IMR-90 (cell line): ENCODE data around the gene CDKN3. TPM values are rescaled to one million over a fixed set of nuclear protein-coding genes. Genes with fewer than 3 reads are reported as not detected.

Experiments
- ATAC-seq: fragments of 200-7000 bp; cut with Tn5 transposase; 2 replicates; pipeline ENCODE4 v1.9.1; 2020; ENCODE audit warnings: low read depth, mild to moderate bottlenecking, moderate library complexity
- BruUV-seq: library from RNA; stranded (reverse); fragments of 400-500 nt; replicated peaks from 2 replicates; lab custom pipeline; 2021; lab: Mats Ljungman, UMichigan
- CTCF ChIA-PET: fragments of 300-600 bp; formaldehyde crosslinking; extraction: SDS; loops from one replicate; lab custom pipeline; 2021; ENCODE audit warnings: antibody characterized with exemption; lab: Yijun Ruan, JAX
- POLR2A ChIA-PET: fragments of 300-600 bp; sonication (Branson Sonifier 250); formaldehyde crosslinking; loops from one replicate; lab custom pipeline; 2022; ENCODE audit warnings: antibody characterized with exemption; ENCODE audit not compliant: unreplicated experiment; lab: Charles Lee
- DNase-seq: peaks from one replicate; pipeline ENCODE4 v3.0.0; 2013
- H2AFZ ChIP-seq: replicated peaks from 2 replicates; pipeline ENCODE3; 2013; ENCODE audit warnings: low read length, mild to moderate bottlenecking; ENCODE audit not compliant: poor library complexity
- H2AK5ac ChIP-seq: 2 replicates; pipeline ENCODE4 v1.6.1; 2013; ENCODE audit warnings: low read depth, low read length, inconsistent platforms
- H2AK9ac ChIP-seq: replicated peaks from 2 replicates; pipeline ENCODE3; 2013; ENCODE audit warnings: mild to moderate bottlenecking, low read depth, low read length, moderate library complexity; ENCODE audit not compliant: poor library complexity
- H2BK120ac ChIP-seq: 2 replicates; pipeline ENCODE4 v1.6.1; 2013; ENCODE audit warnings: low read depth, low read length, inconsistent platforms
- H2BK15ac ChIP-seq: 3 replicates; pipeline ENCODE4 v1.6.1; 2013; ENCODE audit warnings: low read depth, low read length, inconsistent platforms
- H2BK20ac ChIP-seq: 2 replicates; pipeline ENCODE4 v1.6.1; 2013; ENCODE audit warnings: low read depth, mild to moderate bottlenecking, inconsistent platforms, low read length, moderate library complexity
- H2BK5ac ChIP-seq: 2 replicates; pipeline ENCODE4 v1.6.1; 2013; ENCODE audit warnings: mild to moderate bottlenecking, low read depth, low read length, inconsistent platforms; ENCODE audit not compliant: poor library complexity, severe bottlenecking
- H3K14ac ChIP-seq: replicated peaks from 2 replicates; pipeline ENCODE4 v1.6.1; 2013; ENCODE audit warnings: low read depth, low read length, inconsistent platforms
- H3K18ac ChIP-seq: 2 replicates; pipeline ENCODE4 v1.6.1; 2013; ENCODE audit warnings: low read depth, low read length, control low read depth
- H3K23ac ChIP-seq: 2 replicates; pipeline ENCODE4 v1.6.1; 2013; ENCODE audit warnings: low read depth, low read length, inconsistent platforms
- H3K27ac ChIP-seq: 2 replicates; pipeline ENCODE4 v1.5.1; 2013; ENCODE audit warnings: mild to moderate bottlenecking, control low read depth, low read length; ENCODE audit not compliant: insufficient read depth
- H3K27me3 ChIP-seq: 2 replicates; pipeline ENCODE4 v1.6.1; 2013; ENCODE audit warnings: low read length; ENCODE audit not compliant: control insufficient read depth, insufficient read depth
- H3K36me3 ChIP-seq: 2 replicates; pipeline ENCODE4 v1.6.1; 2013; ENCODE audit warnings: low read length, mixed read lengths; ENCODE audit not compliant: control insufficient read depth, insufficient read depth
- H3K4ac ChIP-seq: 2 replicates; pipeline ENCODE4 v1.6.1; 2013; ENCODE audit warnings: low read depth, low read length, inconsistent platforms
- H3K4me1 ChIP-seq: 2 replicates; pipeline ENCODE4 v1.6.1; 2013; ENCODE audit warnings: low read length, mixed read lengths; ENCODE audit not compliant: control insufficient read depth, insufficient read depth
- H3K4me2 ChIP-seq: 2 replicates; pipeline ENCODE4 v1.6.1; 2013; ENCODE audit warnings: low read depth, mild to moderate bottlenecking, control low read depth, low read length, moderate library complexity
- H3K4me3 ChIP-seq: 2 replicates; pipeline ENCODE4 v1.5.1; 2013; ENCODE audit warnings: low read depth, mild to moderate bottlenecking, control low read depth, low read length, moderate library complexity; ENCODE audit not compliant: insufficient read depth
- H3K56ac ChIP-seq: 2 replicates; pipeline ENCODE4 v1.6.1; 2013; ENCODE audit warnings: low read length, inconsistent platforms; ENCODE audit not compliant: insufficient read depth; ENCODE audit errors: extremely low read depth
- H3K79me1 ChIP-seq, 2 experiments: 2 replicates each; pipeline ENCODE4 v1.6.1; 2013; ENCODE audit warnings: low read length in 2 of 2, inconsistent platforms in 1 of 2, low read depth in 1 of 2
- H3K9ac ChIP-seq: 2 replicates; pipeline ENCODE4 v1.6.1; 2013; ENCODE audit warnings: low read depth, low read length, control low read depth
- H3K9me1 ChIP-seq: 2 replicates; pipeline ENCODE4 v1.6.1; 2013; ENCODE audit warnings: low read length, inconsistent platforms; ENCODE audit not compliant: insufficient read depth
- H3K9me3 ChIP-seq: 2 replicates; pipeline ENCODE4 v1.6.1; 2013; ENCODE audit warnings: low read length; ENCODE audit not compliant: control insufficient read depth, insufficient read depth
- H4K20me1 ChIP-seq: 2 replicates; pipeline ENCODE4 v1.6.1; 2013; ENCODE audit warnings: low read length, inconsistent platforms; ENCODE audit not compliant: insufficient read depth
- H4K5ac ChIP-seq: 2 replicates; pipeline ENCODE4 v1.6.1; 2013; ENCODE audit warnings: mild to moderate bottlenecking, low read depth, low read length, control low read depth
- H4K8ac ChIP-seq, 2 experiments: 2 replicates each; pipeline ENCODE4 v1.6.1; 2013; ENCODE audit warnings: low read depth in 2 of 2, low read length in 2 of 2, control low read depth in 1 of 2, inconsistent platforms in 1 of 2
- H4K91ac ChIP-seq: 2 replicates; pipeline ENCODE4 v1.6.1; 2013; ENCODE audit warnings: low read depth, low read length, inconsistent platforms; ENCODE audit not compliant: insufficient read depth
- BHLHE40 ChIP-seq: fragments of 150-350 bp; IDR thresholded peaks from 2 replicates; pipeline ENCODE4 v1.6.1; 2016; ENCODE audit warnings: mild to moderate bottlenecking, low read depth, low read length
- FOS ChIP-seq: fragments of 150-350 bp; IDR thresholded peaks from 2 replicates; pipeline ENCODE4 v1.6.1; 2016; ENCODE audit warnings: low read depth, low read length
- MAFK ChIP-seq: IDR thresholded peaks from 2 replicates; pipeline ENCODE4 v1.6.1; 2012; ENCODE audit warnings: low read depth, low read length, improper control_type of control experiment
- NFE2L2 ChIP-seq: fragments of 150-350 bp; IDR thresholded peaks from 2 replicates; pipeline ENCODE4 v1.6.1; 2016; ENCODE audit warnings: low read depth, mild to moderate bottlenecking, low read length
- WGBS, 2 experiments: methylation state at CpG; one replicate each; pipeline versions ENCODE4 v1.1.5 to v1.1.7; 2013; ENCODE audit warnings: missing lambda C conversion rate in 2 of 2; ENCODE audit not compliant: insufficient read length in 1 of 2; ENCODE audit errors: extremely low coverage in 2 of 2; 5-methylcytosine and 5-hydroxymethylcytosine counted together
- dilution Hi-C: fragments of 300-500 bp; cut with HindIII; formaldehyde crosslinking; loops from one replicate; pipeline ENCODE4 v1.14.3; 2018; ENCODE audit warnings: low sequenced_read_pairs; ENCODE audit not compliant: unreplicated experiment
- in situ Hi-C: fragments of 300-500 bp; cut with MboI; formaldehyde crosslinking; loops from 3 replicates; pipeline ENCODE4 v1.14.3; 2019; ENCODE audit warnings: low sequenced_read_pairs, inconsistent platforms, mixed read lengths
- intact Hi-C: fragments of 100-400 bp; cut with micrococcal nuclease; formaldehyde crosslinking; loops from 2 replicates; pipeline ENCODE4 v1.10.0; 2022
- polyA plus RNA-seq, 3 experiments: library from polyadenylated mRNA; depleted of rRNA; stranded (reverse); fragments of >200 nt; gene quantifications; 2 replicates each; pipeline ENCODE4 v1.2.3, GENCODE V29; 2012; ENCODE audit warnings: low replicate concordance in 1 of 3
- total RNA-seq: library from RNA; depleted of rRNA; stranded (reverse); fragments of >200 nt; gene quantifications from 2 replicates; pipeline ENCODE4 v1.2.3, GENCODE V29; 2012
- TF ChIP-seq, protein P1 (sequence below): fragments of 150-350 bp; IDR thresholded peaks from 2 replicates; pipeline ENCODE4 v1.6.1; 2016; ENCODE audit warnings: low read depth, mild to moderate bottlenecking, low read length, moderate library complexity, borderline replicate concordance

The CDKN3 gene
- total and polyA plus RNA-seq, 2 of the 4 experiments (the other 2 are of a cell fraction), result 38.9 to 48.9 TPM

DNA sequence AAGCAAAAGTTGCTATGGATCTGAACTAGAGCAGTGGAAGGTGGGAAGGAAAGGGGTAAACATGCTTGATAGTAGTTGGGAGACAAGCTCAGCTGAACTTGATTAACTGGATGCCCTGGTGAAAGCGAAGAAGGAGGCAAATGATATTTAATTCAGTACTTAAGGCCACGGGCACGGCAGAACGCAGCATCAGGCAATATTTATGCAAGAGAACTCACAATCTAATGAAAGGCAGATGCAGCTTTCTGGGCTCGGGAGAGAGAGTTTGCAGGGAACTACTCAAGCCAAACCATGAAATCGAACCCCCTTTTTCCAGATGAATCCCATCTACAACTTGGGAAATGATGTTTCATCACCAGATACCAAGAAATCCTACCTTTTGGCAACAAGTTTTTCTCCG lies 47.9 kb downstream of the CDKN3 start:
- intact Hi-C loops, result loop anchor here (5.0 kb wide), 1 partner anchor 77 kb away; no protein-coding TSS in a partner anchor

More for the DNA sequence above, 47.9 kb downstream of the CDKN3 start:
- no peak overlapping the region for H2AK5ac ChIP-seq
- no peak overlapping the region for H3K9ac ChIP-seq
- H2BK120ac ChIP-seq, result no peak overlapping the region
- BruUV-seq, result no TSS peak
- H3K4me2 ChIP-seq, result no peak overlapping the region
- no peak overlapping the region for H3K23ac ChIP-seq
- in situ Hi-C loops (no loop called here), dilution Hi-C loops (no loop called here)
- POLR2A ChIA-PET, result no interaction called here
- ATAC-seq, result no peak
- H3K18ac ChIP-seq, result no peak overlapping the region
- no peak overlapping the region for H3K27ac ChIP-seq
- H2BK5ac ChIP-seq, result no peak overlapping the region
- H2AFZ ChIP-seq, result no peak overlapping the region
- H3K9me3 ChIP-seq, result no peaks in the 10 kb centered on the region
- CTCF ChIA-PET, result no interaction called here
- no peaks in the 10 kb centered on the region; the same call in 1 of the 2 replicates for H4K20me1 ChIP-seq
- peaks cover 3% of the 10 kb centered on the region for H3K4me1 ChIP-seq
- no peak overlapping the region for H2BK15ac ChIP-seq
- H3K4me3 ChIP-seq, result no peak overlapping the region
- no peak overlapping the region for H4K91ac ChIP-seq
- H3K36me3 ChIP-seq, result no peaks in the 10 kb centered on the region
- H4K8ac ChIP-seq, result no peak overlapping the region
- peaks cover 0 to 8% of the 10 kb centered on the region in 2 experiments; a peak in 2 of 4 replicates for H3K79me1 ChIP-seq
- no peak overlapping the region for H4K5ac ChIP-seq
- no peak overlapping the region for H3K56ac ChIP-seq
- H3K9me1 ChIP-seq, result no peaks in the 10 kb centered on the region; the same call in 1 of the 2 replicates
- H2AK9ac ChIP-seq, result no peak overlapping the region
- H2BK20ac ChIP-seq, result no peak overlapping the region
- 86% methylated on average over 6 of the region's 7 CpGs; no CpG with 5 or more reads in 1 of the 2 experiments for WGBS, 2 experiments
- no peak overlapping the region for H3K14ac ChIP-seq
- H3K27me3 ChIP-seq, result no peaks in the 10 kb centered on the region
- H3K4ac ChIP-seq, result no peak overlapping the region
- DNase-seq, result no peak
- TF ChIP-seq FOS (no peak), MAFK (no peak), NFE2L2 (no peak), BHLHE40 (no peak)
- TF ChIP-seq, protein P1, sequence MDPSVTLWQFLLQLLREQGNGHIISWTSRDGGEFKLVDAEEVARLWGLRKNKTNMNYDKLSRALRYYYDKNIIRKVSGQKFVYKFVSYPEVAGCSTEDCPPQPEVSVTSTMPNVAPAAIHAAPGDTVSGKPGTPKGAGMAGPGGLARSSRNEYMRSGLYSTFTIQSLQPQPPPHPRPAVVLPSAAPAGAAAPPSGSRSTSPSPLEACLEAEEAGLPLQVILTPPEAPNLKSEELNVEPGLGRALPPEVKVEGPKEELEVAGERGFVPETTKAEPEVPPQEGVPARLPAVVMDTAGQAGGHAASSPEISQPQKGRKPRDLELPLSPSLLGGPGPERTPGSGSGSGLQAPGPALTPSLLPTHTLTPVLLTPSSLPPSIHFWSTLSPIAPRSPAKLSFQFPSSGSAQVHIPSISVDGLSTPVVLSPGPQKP, result no peak
